A673 (cell line): ENCODE measurements around the gene CRK. TPM values are rescaled to one million over a fixed set of nuclear protein-coding genes. Genes with fewer than 3 reads are reported as not detected.

Experiments used
- BruUV-seq: library from RNA; stranded (reverse); fragments of 400-500 nt; replicated peaks from 2 replicates; lab custom pipeline; 2021; lab: Mats Ljungman, UMichigan
- CTCF ChIA-PET: fragments of 300-600 bp; sonication (Branson Sonifier 250); formaldehyde crosslinking; loops from one replicate; lab custom pipeline; 2022; ENCODE audit warnings: antibody characterized with exemption; lab: Charles Lee
- POLR2A ChIA-PET: fragments of 300-600 bp; sonication (Branson Sonifier 250); formaldehyde crosslinking; loops from one replicate; lab custom pipeline; 2022; ENCODE audit warnings: antibody characterized with exemption; ENCODE audit not compliant: low non-redundant PET; lab: Charles Lee
- DNase-seq: peaks from one replicate; pipeline ENCODE4 v3.0.0-alpha.2; 2015; ENCODE audit warnings: low spot score
- H3K27ac ChIP-seq: fragments of 200-600 bp; sonication (generic); 2 replicates; pipeline ENCODE4 v1.5.1; 2016; ENCODE audit warnings: mixed run types, low read depth, mild to moderate bottlenecking, mixed read lengths, antibody characterized with exemption, low read length; ENCODE audit not compliant: poor library complexity, severe bottlenecking
- H3K27me3 ChIP-seq: fragments of 200-600 bp; sonication (generic); replicated peaks from 2 replicates; pipeline ENCODE4 v1.6.1; 2017; ENCODE audit warnings: mixed run types, low read depth, mild to moderate bottlenecking, mixed read lengths, antibody characterized with exemption, low read length; ENCODE audit not compliant: insufficient read depth, poor library complexity
- H3K36me3 ChIP-seq: fragments of 200-600 bp; sonication (generic); 2 replicates; pipeline ENCODE4 v1.6.1; 2016; ENCODE audit warnings: mixed run types, mild to moderate bottlenecking, mixed read lengths, antibody characterized with exemption, low read length; ENCODE audit not compliant: insufficient read depth, poor library complexity, severe bottlenecking
- H3K4me1 ChIP-seq: fragments of 200-600 bp; sonication (generic); 2 replicates; pipeline ENCODE4 v1.6.1; 2017; ENCODE audit warnings: mixed run types, mild to moderate bottlenecking, mixed read lengths, antibody characterized with exemption, low read length; ENCODE audit not compliant: insufficient read depth, poor library complexity, severe bottlenecking
- H3K4me3 ChIP-seq: fragments of 200-600 bp; sonication (generic); 2 replicates; pipeline ENCODE4 v1.5.1; 2016; ENCODE audit warnings: low read depth, mixed run types, mild to moderate bottlenecking, mixed read lengths, low read length; ENCODE audit not compliant: poor library complexity, severe bottlenecking
- H3K9me3 ChIP-seq: fragments of 200-600 bp; sonication (generic); 2 replicates; pipeline ENCODE4 v1.6.1; 2016; ENCODE audit warnings: mixed run types, low read depth, mild to moderate bottlenecking, mixed read lengths, antibody characterized with exemption, low read length; ENCODE audit not compliant: poor library complexity, severe bottlenecking
- CTCF ChIP-seq: fragments of 300-800, 200-600 bp; sonication (generic); conservative IDR thresholded peaks from 2 replicates; pipeline ENCODE4 v1.5.1; 2017; ENCODE audit warnings: low read depth, mild to moderate bottlenecking, antibody characterized with exemption, low read length, moderate library complexity, mixed read lengths
- EZH2 ChIP-seq: fragments of 200-600 bp; sonication (generic); IDR thresholded peaks from 2 replicates; pipeline ENCODE4 v1.6.1; 2017; ENCODE audit warnings: borderline replicate concordance, low read depth, mild to moderate bottlenecking, mixed read lengths, antibody characterized with exemption, low read length; ENCODE audit not compliant: poor library complexity, severe bottlenecking
- intact Hi-C: fragments of 100-400 bp; cut with micrococcal nuclease; formaldehyde crosslinking; loops from one replicate; pipeline ENCODE4 v1.10.0; 2022; ENCODE audit not compliant: unreplicated experiment
- total RNA-seq: library from RNA; stranded (reverse); gene quantifications from 2 replicates; pipeline ENCODE4 v1.2.3, GENCODE V29; 2021

The CRK gene
- total RNA-seq, 1 experiment from 2014 or later, result 85.9 TPM

- Histone ChIP-seq H3K4me1 (no peaks in the 10 kb centered on the region), H3K9me3 (no peaks in the 10 kb centered on the region), H3K27me3 (no peaks in the 10 kb centered on the region), H3K4me3 (no peak overlapping the region), H3K36me3 (peaks cover 58% of the 10 kb centered on the region), H3K27ac (no peak overlapping the region)
- DNase-seq, result no peak
- TF ChIP-seq CTCF, result no peak
- no peak for TF ChIP-seq EZH2
- ChIA-PET CTCF (interaction anchor here (0.5 kb wide), 1 partner anchor 27 kb away, joined by 3 read pairs; no protein-coding TSS in a partner anchor), POLR2A (no interaction called here)
- no TSS peak for BruUV-seq
- intact Hi-C loops, result no loop called here
These were observed 22.4 kb upstream of the CRK start for GRCh38 chr17:1478418-1478817.

- Histone ChIP-seq H3K4me3 (no peak overlapping the region), H3K27me3 (no peaks in the 10 kb centered on the region), H3K27ac (no peak overlapping the region), H3K36me3 (peaks cover 42% of the 10 kb centered on the region), H3K4me1 (peaks cover 9% of the 10 kb centered on the region), H3K9me3 (no peaks in the 10 kb centered on the region)
- TF ChIP-seq EZH2 (no peak), CTCF (no peak)
- no peak for DNase-seq
- intact Hi-C loops, result no loop called here
- POLR2A ChIA-PET, result no interaction called here
- no TSS peak for BruUV-seq
- CTCF ChIA-PET, result no interaction called here
These were observed 19.4 kb upstream of the CRK start for GRCh38 chr17:1475321-1475854.

GRCh38 chr17:1474402-1475189 lies 18.6 kb upstream of the CRK start:
- no peak overlapping the region for H3K4me3 ChIP-seq
- H3K27ac ChIP-seq, result no peak overlapping the region
- POLR2A ChIA-PET, result no interaction called here
- peaks cover 14% of the 10 kb centered on the region for H3K4me1 ChIP-seq
- CTCF ChIA-PET, result no interaction called here
- H3K36me3 ChIP-seq, result peaks cover 46% of the 10 kb centered on the region
- intact Hi-C loops, result no loop called here
- DNase-seq, result no peak
- TF ChIP-seq CTCF (no peak), EZH2 (no peak)
- no peaks in the 10 kb centered on the region for H3K9me3 ChIP-seq
- H3K27me3 ChIP-seq, result no peaks in the 10 kb centered on the region
- BruUV-seq, result no TSS peak
